Cardiac muscle cell (in vitro differentiated cells and primary cell): ENCODE measurements around the gene IGFBP5. TPM values are rescaled to one million over a fixed set of nuclear protein-coding genes. Genes with fewer than 3 reads are reported as not detected.

ENCODE experiments used
- DNase-seq, 2 donors: peaks; one replicate each; pipeline versions ENCODE4 v3.0.0 to v3.0.0-alpha.2; 2010 to 2017; ENCODE audit warnings: low read depth in 1 of 2, low spot score in 1 of 2
- H3K27ac ChIP-seq: fragments of 200-600 bp; sonication (generic); 2 replicates; pipeline ENCODE4 v1.5.1; 2016
- H3K27me3 ChIP-seq: fragments of 200-600 bp; sonication (generic); 2 replicates; pipeline ENCODE4 v1.6.0; 2016; ENCODE audit warnings: control low read depth
- H3K36me3 ChIP-seq: fragments of 200-600 bp; sonication (generic); 2 replicates; pipeline ENCODE4 v1.5.1; 2016; ENCODE audit warnings: control low read depth
- H3K4me1 ChIP-seq: fragments of 200-600 bp; sonication (generic); 2 replicates; pipeline ENCODE4 v1.8.1; 2017; ENCODE audit warnings: low read depth, mild to moderate bottlenecking, mixed run types
- H3K4me3 ChIP-seq: fragments of 200-600 bp; sonication (generic); 2 replicates; pipeline ENCODE4 v1.5.1; 2016; ENCODE audit warnings: mild to moderate bottlenecking
- H3K9me3 ChIP-seq: fragments of 200-600 bp; sonication (generic); 2 replicates; pipeline ENCODE4 v1.5.1; 2017; ENCODE audit warnings: low read depth, mild to moderate bottlenecking, control low read depth
- polyA plus RNA-seq: library from polyadenylated mRNA; unstranded; fragments of >200 nt; fragmentation: Nextera tagmentation; extraction: Ambion mirVana; gene quantifications from 2 replicates; pipeline ENCODE4 v1.2.1, GENCODE V29; 2016
- total RNA-seq: library from RNA; depleted of rRNA; stranded (reverse); fragments of >200 nt; gene quantifications from 2 replicates; pipeline ENCODE4 v1.2.3, GENCODE V29; 2016
- TF ChIP-seq, protein P1 (sequence below): IDR thresholded peaks from 2 replicates; pipeline ENCODE4 v1.5.1; 2012; ENCODE audit warnings: low read depth, mild to moderate bottlenecking, low read length

The IGFBP5 gene
- total and polyA plus RNA-seq, 2 experiments from 2014 or later: 35.2 to 132 TPM

- DNase-seq: no peak
- TF ChIP-seq, protein P1, sequence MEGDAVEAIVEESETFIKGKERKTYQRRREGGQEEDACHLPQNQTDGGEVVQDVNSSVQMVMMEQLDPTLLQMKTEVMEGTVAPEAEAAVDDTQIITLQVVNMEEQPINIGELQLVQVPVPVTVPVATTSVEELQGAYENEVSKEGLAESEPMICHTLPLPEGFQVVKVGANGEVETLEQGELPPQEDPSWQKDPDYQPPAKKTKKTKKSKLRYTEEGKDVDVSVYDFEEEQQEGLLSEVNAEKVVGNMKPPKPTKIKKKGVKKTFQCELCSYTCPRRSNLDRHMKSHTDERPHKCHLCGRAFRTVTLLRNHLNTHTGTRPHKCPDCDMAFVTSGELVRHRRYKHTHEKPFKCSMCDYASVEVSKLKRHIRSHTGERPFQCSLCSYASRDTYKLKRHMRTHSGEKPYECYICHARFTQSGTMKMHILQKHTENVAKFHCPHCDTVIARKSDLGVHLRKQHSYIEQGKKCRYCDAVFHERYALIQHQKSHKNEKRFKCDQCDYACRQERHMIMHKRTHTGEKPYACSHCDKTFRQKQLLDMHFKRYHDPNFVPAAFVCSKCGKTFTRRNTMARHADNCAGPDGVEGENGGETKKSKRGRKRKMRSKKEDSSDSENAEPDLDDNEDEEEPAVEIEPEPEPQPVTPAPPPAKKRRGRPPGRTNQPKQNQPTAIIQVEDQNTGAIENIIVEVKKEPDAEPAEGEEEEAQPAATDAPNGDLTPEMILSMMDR: no peak
Measured at GRCh38 chr2:216671791-216672343, 23.5 kb downstream of the IGFBP5 start.

GRCh38 chr2:216671081-216671411, 24.3 kb downstream of the IGFBP5 start:
- peaks cover 2% of the 10 kb centered on the region for H3K4me1 ChIP-seq
- H3K27ac ChIP-seq: no peak overlapping the region
- no peak for DNase-seq
- H3K36me3 ChIP-seq: peaks cover 4% of the 10 kb centered on the region
- TF ChIP-seq, protein P1: no peak
- H3K4me3 ChIP-seq: no peak overlapping the region
- H3K27me3 ChIP-seq: peaks cover 3% of the 10 kb centered on the region
- H3K9me3 ChIP-seq: no peaks in the 10 kb centered on the region

More at GRCh38 chr2:216671791-216672343, 23.5 kb downstream of the IGFBP5 start:
- H3K27ac ChIP-seq: no peak overlapping the region
- H3K36me3 ChIP-seq: peaks cover 4% of the 10 kb centered on the region
- H3K4me1 ChIP-seq: no peaks in the 10 kb centered on the region
- H3K4me3 ChIP-seq: no peak overlapping the region
- peaks cover 3% of the 10 kb centered on the region for H3K27me3 ChIP-seq
- no peaks in the 10 kb centered on the region for H3K9me3 ChIP-seq

- H3K9me3 ChIP-seq: no peaks in the 10 kb centered on the region
- no peak for DNase-seq
Measured at GRCh38 chr2:216670266-216671080, 24.9 kb downstream of the IGFBP5 start.

GRCh38 chr2:216666461-216667233, 28.7 kb downstream of the IGFBP5 start:
- peak; percentile 71 to 74 for DNase-seq
- H3K27ac ChIP-seq: no peak overlapping the region
- H3K4me3 ChIP-seq: no peak overlapping the region
- TF ChIP-seq, protein P1: peak; percentile 98
- no peaks in the 10 kb centered on the region for H3K9me3 ChIP-seq
- H3K36me3 ChIP-seq: peaks cover 3% of the 10 kb centered on the region
- peaks cover 3% of the 10 kb centered on the region for H3K27me3 ChIP-seq
- H3K4me1 ChIP-seq: peaks cover 10% of the 10 kb centered on the region

More at GRCh38 chr2:216670266-216671080, 24.9 kb downstream of the IGFBP5 start:
- H3K27ac ChIP-seq: no peak overlapping the region
- H3K36me3 ChIP-seq: no peaks in the 10 kb centered on the region
- no peak overlapping the region for H3K4me3 ChIP-seq
- H3K27me3 ChIP-seq: peaks cover 3% of the 10 kb centered on the region
- TF ChIP-seq, protein P1: no peak
- H3K4me1 ChIP-seq: peaks cover 7% of the 10 kb centered on the region

- peak overlapping the region; percentile 69 for H3K27ac ChIP-seq
Measured at GRCh38 chr2:216665717-216666116, 29.6 kb downstream of the IGFBP5 start.

More at GRCh38 chr2:216665717-216666116, 29.6 kb downstream of the IGFBP5 start:
- Histone ChIP-seq H3K36me3 (peaks cover 6% of the 10 kb centered on the region), H3K4me3 (no peak overlapping the region), H3K4me1 (peaks cover 10% of the 10 kb centered on the region), H3K9me3 (no peaks in the 10 kb centered on the region), H3K27me3 (peaks cover 3% of the 10 kb centered on the region)
- TF ChIP-seq, protein P1: no peak
- DNase-seq: peak; percentile 34 to 82
